Parathyroid adenoma (tissue), 2 donors: ENCODE data around the gene VAC14.

Source experiments
- H2AFZ ChIP-seq: fragments of 300-600 bp; sonication (generic); one replicate; pipeline ENCODE4 v1.7.0; 2017; ENCODE audit warnings: antibody characterized with exemption, mild to moderate bottlenecking
- H3K27ac ChIP-seq: fragments of 300-600 bp; sonication (generic); one replicate; pipeline ENCODE4 v1.7.0; 2017
- H3K27me3 ChIP-seq: fragments of 300-600 bp; sonication (generic); one replicate; pipeline ENCODE4 v1.7.0; 2017; ENCODE audit warnings: low read length; ENCODE audit not compliant: control insufficient read depth, insufficient read depth
- H3K36me3 ChIP-seq: fragments of 300-600 bp; sonication (generic); one replicate; pipeline ENCODE4 v1.7.0; 2017; ENCODE audit warnings: low read length; ENCODE audit not compliant: control insufficient read depth, insufficient read depth
- H3K4me1 ChIP-seq: fragments of 300-600 bp; sonication (generic); one replicate; pipeline ENCODE4 v1.7.0; 2017; ENCODE audit warnings: control low read depth
- H3K4me2 ChIP-seq: fragments of 300-600 bp; sonication (generic); one replicate; pipeline ENCODE4 v1.7.0; 2017; ENCODE audit warnings: low read length
- H3K4me3 ChIP-seq: fragments of 300-600 bp; sonication (generic); one replicate; pipeline ENCODE4 v1.7.0; 2017; ENCODE audit warnings: low read depth, low read length
- H3K79me2 ChIP-seq: fragments of 300-600 bp; sonication (generic); one replicate; pipeline ENCODE4 v1.7.0; 2017; ENCODE audit warnings: control low read depth
- H3K9ac ChIP-seq: fragments of 300-600 bp; sonication (generic); one replicate; pipeline ENCODE4 v1.7.0; 2017; ENCODE audit warnings: mild to moderate bottlenecking
- H3K9me3 ChIP-seq: fragments of 300-600 bp; sonication (generic); one replicate; pipeline ENCODE4 v1.7.0; 2017; ENCODE audit warnings: low read length; ENCODE audit not compliant: control insufficient read depth
- CTCF ChIP-seq: fragments of 300-600 bp; sonication (generic); IDR thresholded peaks from one replicate; pipeline ENCODE4 v1.7.0; 2017; ENCODE audit warnings: antibody characterized with exemption, mild to moderate bottlenecking
- donor health status: primary hyperparathyroidism.

The VAC14 gene

GRCh38 chr16:70752426-70752825 lies 48.5 kb downstream of the VAC14 start:
- H3K4me1 ChIP-seq, result no peaks in the 10 kb centered on the region
- no peak for TF ChIP-seq CTCF

GRCh38 chr16:70751593-70751992 lies 49.4 kb downstream of the VAC14 start:
- H3K4me3 ChIP-seq, result no peak overlapping the region
- no peaks in the 10 kb centered on the region for H3K36me3 ChIP-seq
- H3K27me3 ChIP-seq, result no peaks in the 10 kb centered on the region
- no peaks in the 10 kb centered on the region for H3K9me3 ChIP-seq
- TF ChIP-seq CTCF, result no peak
- H3K9ac ChIP-seq, result no peak overlapping the region
- H3K79me2 ChIP-seq, result peaks cover 6% of the 10 kb centered on the region
- no peak overlapping the region for H3K4me2 ChIP-seq
- H2AFZ ChIP-seq, result no peak overlapping the region
- no peaks in the 10 kb centered on the region for H3K4me1 ChIP-seq
- no peak overlapping the region for H3K27ac ChIP-seq

More at GRCh38 chr16:70752426-70752825, 48.5 kb downstream of the VAC14 start:
- no peak overlapping the region for H3K27ac ChIP-seq
- H3K36me3 ChIP-seq, result no peaks in the 10 kb centered on the region
- H2AFZ ChIP-seq, result no peak overlapping the region
- no peak overlapping the region for H3K9ac ChIP-seq
- H3K27me3 ChIP-seq, result no peaks in the 10 kb centered on the region
- H3K9me3 ChIP-seq, result no peaks in the 10 kb centered on the region
- peaks cover 9% of the 10 kb centered on the region for H3K79me2 ChIP-seq
- no peak overlapping the region for H3K4me2 ChIP-seq
- no peak overlapping the region for H3K4me3 ChIP-seq

- Histone ChIP-seq H3K9ac (no peak overlapping the region), H2AFZ (no peak overlapping the region), H3K9me3 (no peaks in the 10 kb centered on the region), H3K27ac (peak overlapping the region; percentile 20), H3K4me2 (no peak overlapping the region), H3K79me2 (peaks cover 8% of the 10 kb centered on the region), H3K36me3 (no peaks in the 10 kb centered on the region), H3K4me1 (no peaks in the 10 kb centered on the region), H3K4me3 (no peak overlapping the region), H3K27me3 (no peaks in the 10 kb centered on the region)
- TF ChIP-seq CTCF, result no peak
Observed at GRCh38 chr16:70750893-70751467, 50.0 kb downstream of the VAC14 start.

GRCh38 chr16:70749681-70750601 lies 51.0 kb downstream of the VAC14 start:
- Histone ChIP-seq H3K9ac (no peak overlapping the region), H3K27me3 (no peaks in the 10 kb centered on the region), H3K79me2 (peaks cover 6% of the 10 kb centered on the region), H3K9me3 (no peaks in the 10 kb centered on the region), H3K4me3 (no peak overlapping the region), H3K4me1 (no peaks in the 10 kb centered on the region), H3K36me3 (no peaks in the 10 kb centered on the region), H3K27ac (peak overlapping the region; percentile 20), H2AFZ (no peak overlapping the region), H3K4me2 (no peak overlapping the region)
- no peak for TF ChIP-seq CTCF
